ENCODE results near the gene FBXO34. TPM values are rescaled to one million over a fixed set of nuclear protein-coding genes. Genes with fewer than 3 reads are reported as not detected.

The FBXO34 gene
- total RNA-seq, 4 donors from 2014 or later = 60.0 to 88.5 (median 81.9) TPM

DNA sequence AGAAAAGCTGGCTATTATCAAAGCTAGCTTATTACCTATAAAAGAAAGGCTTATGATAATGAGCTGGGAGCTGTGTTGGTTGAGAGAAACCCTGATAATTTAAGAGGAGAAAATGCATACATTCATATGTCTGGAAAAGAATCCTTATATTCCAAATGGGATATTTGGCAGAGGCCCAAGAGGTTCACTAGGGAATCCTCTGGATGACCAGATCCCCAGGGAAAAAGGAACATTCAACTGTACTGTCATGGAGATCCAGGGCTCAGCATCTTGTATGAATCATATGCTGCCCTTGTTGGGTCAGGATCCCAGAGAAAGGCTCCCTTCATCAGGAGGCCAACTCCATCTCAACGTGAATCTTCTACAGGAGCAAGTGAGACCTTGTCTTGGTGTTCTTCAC, 16.6 kb upstream of the FBXO34 start:
- WGBS, 2 donors = 78 to 88% methylated on average over 1 of the region's 1 CpG
- H3K27ac ChIP-seq = no peak overlapping the region
- intact Hi-C loops (cut with DNase I) = no loop called here
- H3K4me3 ChIP-seq (replicated peaks in 1 of 3) = no peak overlapping the region
- H3K36me3 ChIP-seq = no peaks in the 10 kb centered on the region
- H3K4me1 ChIP-seq = no peaks in the 10 kb centered on the region
- no peak for DNase-seq
- no peaks in the 10 kb centered on the region for H3K9me3 ChIP-seq
- TF ChIP-seq, protein P1, sequence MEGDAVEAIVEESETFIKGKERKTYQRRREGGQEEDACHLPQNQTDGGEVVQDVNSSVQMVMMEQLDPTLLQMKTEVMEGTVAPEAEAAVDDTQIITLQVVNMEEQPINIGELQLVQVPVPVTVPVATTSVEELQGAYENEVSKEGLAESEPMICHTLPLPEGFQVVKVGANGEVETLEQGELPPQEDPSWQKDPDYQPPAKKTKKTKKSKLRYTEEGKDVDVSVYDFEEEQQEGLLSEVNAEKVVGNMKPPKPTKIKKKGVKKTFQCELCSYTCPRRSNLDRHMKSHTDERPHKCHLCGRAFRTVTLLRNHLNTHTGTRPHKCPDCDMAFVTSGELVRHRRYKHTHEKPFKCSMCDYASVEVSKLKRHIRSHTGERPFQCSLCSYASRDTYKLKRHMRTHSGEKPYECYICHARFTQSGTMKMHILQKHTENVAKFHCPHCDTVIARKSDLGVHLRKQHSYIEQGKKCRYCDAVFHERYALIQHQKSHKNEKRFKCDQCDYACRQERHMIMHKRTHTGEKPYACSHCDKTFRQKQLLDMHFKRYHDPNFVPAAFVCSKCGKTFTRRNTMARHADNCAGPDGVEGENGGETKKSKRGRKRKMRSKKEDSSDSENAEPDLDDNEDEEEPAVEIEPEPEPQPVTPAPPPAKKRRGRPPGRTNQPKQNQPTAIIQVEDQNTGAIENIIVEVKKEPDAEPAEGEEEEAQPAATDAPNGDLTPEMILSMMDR (IDR thresholded peaks at IDR 0.05) = no peak
- TF ChIP-seq POLR2A (IDR thresholded peaks at IDR 0.05) = no peak
- H3K27me3 ChIP-seq = no peaks in the 10 kb centered on the region

DNA sequence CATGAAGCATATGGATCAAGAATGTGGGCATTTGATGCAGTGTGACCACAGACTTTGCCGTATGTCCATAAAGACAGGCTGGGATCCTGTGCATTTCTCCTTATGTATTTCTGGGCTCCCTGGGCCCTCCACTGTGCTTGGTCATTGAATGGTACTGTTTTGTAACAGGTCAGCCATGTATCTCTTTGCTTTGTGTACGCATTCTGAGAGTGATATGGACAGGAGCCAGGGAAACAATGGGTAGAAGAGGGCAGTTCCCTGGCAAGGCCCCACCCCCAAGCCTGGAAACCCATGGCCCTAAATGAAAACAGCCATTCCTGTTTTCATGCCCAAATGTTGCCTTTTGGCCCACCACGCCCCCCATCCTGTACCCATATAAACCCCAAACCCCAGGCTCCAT, 15.2 kb upstream of the FBXO34 start:
- WGBS, 2 donors = 76 to 84% methylated on average over 3 of the region's 3 CpGs
- no peak overlapping the region for H3K4me3 ChIP-seq (replicated peaks in 1 of 3)
- intact Hi-C loops (cut with DNase I) = no loop called here
- no peaks in the 10 kb centered on the region for H3K9me3 ChIP-seq
- DNase-seq = no peak
- no peaks in the 10 kb centered on the region for H3K36me3 ChIP-seq
- TF ChIP-seq, protein P1 (IDR thresholded peaks at IDR 0.05) = no peak
- no peak for TF ChIP-seq POLR2A (IDR thresholded peaks at IDR 0.05)
- H3K4me1 ChIP-seq = no peaks in the 10 kb centered on the region
- no peak overlapping the region for H3K27ac ChIP-seq
- H3K27me3 ChIP-seq = no peaks in the 10 kb centered on the region

DNA sequence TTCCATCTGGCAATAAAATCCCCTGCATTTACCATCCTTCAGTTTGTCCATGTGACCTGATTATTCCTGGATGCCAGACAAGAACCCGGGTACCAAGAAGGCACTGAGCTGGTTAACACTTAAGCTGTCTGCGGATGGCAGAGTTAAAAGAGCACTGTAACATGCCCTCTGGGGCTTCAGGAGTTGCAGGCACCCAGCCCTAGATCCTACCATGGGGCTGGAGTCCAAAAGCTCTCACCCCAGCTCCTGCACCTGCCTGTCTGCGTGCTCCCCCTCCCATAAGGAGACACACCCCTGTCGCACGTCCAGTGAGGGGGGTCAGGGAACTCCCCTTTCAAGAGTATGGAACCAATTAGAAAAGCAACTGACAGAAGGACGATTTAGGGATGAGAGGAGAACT, 14.6 kb upstream of the FBXO34 start:
- WGBS, 2 donors = 46 to 56% methylated on average over 6 of the region's 6 CpGs
- TF ChIP-seq, protein P1 (IDR thresholded peaks at IDR 0.05) = no peak
- no peak for TF ChIP-seq POLR2A (IDR thresholded peaks at IDR 0.05)
- DNase-seq = no peak
- intact Hi-C loops (cut with DNase I) = no loop called here
- Histone ChIP-seq H3K9me3 (no peaks in the 10 kb centered on the region), H3K27me3 (no peaks in the 10 kb centered on the region), H3K36me3 (no peaks in the 10 kb centered on the region), H3K4me3 (replicated peaks in 1 of 3) (no peak overlapping the region), H3K27ac (no peak overlapping the region), H3K4me1 (no peaks in the 10 kb centered on the region)

DNA sequence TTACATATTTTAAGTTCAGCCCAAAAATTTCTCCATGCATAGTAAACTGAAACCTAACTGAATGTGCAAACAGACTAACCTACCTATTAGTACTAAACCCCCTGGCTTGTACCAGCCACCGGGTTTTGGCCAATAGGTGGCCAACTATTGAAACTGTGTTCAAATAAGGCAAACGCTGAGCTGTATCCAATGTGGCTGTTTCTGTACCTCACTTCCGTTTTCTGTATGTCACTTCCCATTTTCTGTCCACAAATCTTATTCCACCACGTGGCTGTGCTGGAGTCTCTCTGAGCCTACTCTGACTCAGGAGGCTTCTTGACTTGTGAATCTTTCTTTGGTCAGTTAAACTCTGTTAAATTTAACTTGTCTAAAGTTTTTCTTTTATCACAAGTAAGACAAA, 6.0 kb upstream of the FBXO34 start:
- H3K4me3 ChIP-seq (replicated peaks in 1 of 3) = no peak overlapping the region
- no peak for DNase-seq
- H3K27me3 ChIP-seq = no peaks in the 10 kb centered on the region
- TF ChIP-seq, protein P1 (IDR thresholded peaks at IDR 0.05) = no peak
- no peak for TF ChIP-seq POLR2A (IDR thresholded peaks at IDR 0.05)
- intact Hi-C loops (cut with DNase I) = no loop called here
- 82 to 83% methylated on average over 4 of the region's 4 CpGs for WGBS, 2 donors
- H3K4me1 ChIP-seq = peaks cover 13 to 27% of the 10 kb centered on the region in 2 donors
- no peaks in the 10 kb centered on the region for H3K36me3 ChIP-seq
- no peak overlapping the region for H3K27ac ChIP-seq
- no peaks in the 10 kb centered on the region for H3K9me3 ChIP-seq

DNA sequence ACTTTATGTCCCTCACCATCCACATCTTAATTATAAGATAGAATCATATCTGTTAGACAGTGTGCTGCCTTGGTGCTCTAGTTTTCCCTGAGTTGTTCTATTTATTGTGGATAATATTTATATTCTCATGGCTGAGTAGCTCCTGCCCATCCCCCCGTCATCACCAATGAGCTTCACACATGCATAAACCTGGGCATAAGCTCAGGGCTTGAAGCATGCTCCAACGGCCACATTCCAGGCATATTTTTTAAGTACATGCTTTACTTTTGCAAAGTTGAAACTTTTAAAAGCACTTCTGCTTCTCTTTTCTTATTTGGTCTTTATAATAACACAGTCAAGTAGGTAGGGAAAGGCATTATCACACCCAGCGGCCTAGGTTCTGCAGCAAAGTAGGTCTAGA, 3.4 kb upstream of the FBXO34 start:
- TF ChIP-seq POLR2A (IDR thresholded peaks at IDR 0.05) = no peak
- TF ChIP-seq, protein P1 (IDR thresholded peaks at IDR 0.05) = no peak
- peak; percentile 81 to 84 for DNase-seq
- no peaks in the 10 kb centered on the region for H3K9me3 ChIP-seq
- intact Hi-C loops (cut with DNase I) = no loop called here
- peaks cover 19 to 34% of the 10 kb centered on the region in 2 donors for H3K4me1 ChIP-seq
- H3K4me3 ChIP-seq (replicated peaks in 1 of 3) = no peak overlapping the region
- WGBS, 2 donors = 21 to 26% methylated on average over 3 of the region's 3 CpGs
- no peaks in the 10 kb centered on the region for H3K27me3 ChIP-seq
- no peaks in the 10 kb centered on the region for H3K36me3 ChIP-seq
- H3K27ac ChIP-seq = peak overlapping the region; percentile 70 to 82 (median 80)

Data from thyroid gland (tissue), 4 donors.